Progenitor cell of endocrine pancreas (in vitro differentiated cells): ENCODE measurements around the gene CRADD. TPM values are rescaled to one million over a fixed set of nuclear protein-coding genes. Genes with fewer than 3 reads are reported as not detected.
A peak's percentile ranks its signal among the peaks of the same experiment; 100 is the strongest.

Experiments
- DNase-seq: peaks from one replicate; pipeline ENCODE4 v3.0.0; 2021; ENCODE audit warnings: low spot score; ENCODE audit not compliant: unreplicated experiment
- H3K27ac Mint-ChIP-seq: 2 replicates; pipeline ENCODE4 v1.8.0; 2021; ENCODE audit warnings: mild to moderate bottlenecking, moderate library complexity, mixed read lengths
- H3K27me3 Mint-ChIP-seq: 2 replicates; pipeline ENCODE4 v1.8.0; 2021; ENCODE audit warnings: mixed read lengths
- H3K36me3 Mint-ChIP-seq: 2 replicates; pipeline ENCODE4 v1.8.0; 2022; ENCODE audit warnings: mixed read lengths; ENCODE audit not compliant: insufficient read depth
- H3K4me1 Mint-ChIP-seq: 2 replicates; pipeline ENCODE4 v1.8.0; 2021; ENCODE audit warnings: low read depth, mixed read lengths
- H3K4me3 Mint-ChIP-seq: 2 replicates; pipeline ENCODE4 v1.8.0; 2021; ENCODE audit warnings: low read depth, mild to moderate bottlenecking, moderate library complexity, mixed read lengths
- H3K9me3 Mint-ChIP-seq: 2 replicates; pipeline ENCODE4 v1.8.0; 2021; ENCODE audit warnings: low read depth, mixed read lengths
- CTCF ChIP-seq: fragments of 200-600 bp; sonication (generic); IDR thresholded peaks from one replicate; pipeline ENCODE4 v1.5.0; 2021; ENCODE audit warnings: antibody characterized with exemption, mild to moderate bottlenecking; ENCODE audit not compliant: unreplicated experiment
- total RNA-seq: library from RNA; stranded (reverse); gene quantifications from 2 replicates; pipeline ENCODE4 v1.2.1, GENCODE V29; 2021

Gene CRADD
- total RNA-seq, 1 donor from 2014 or later = 11.7 TPM

GRCh38 chr12:93889516-93890212, 212.5 kb downstream of the CRADD start:
- H3K27ac Mint-ChIP-seq = no peak overlapping the region
- H3K9me3 Mint-ChIP-seq = no peaks in the 10 kb centered on the region
- H3K27me3 Mint-ChIP-seq = peaks cover 5% of the 10 kb centered on the region
- H3K4me1 Mint-ChIP-seq = peaks cover 23% of the 10 kb centered on the region
- no peak for TF ChIP-seq CTCF
- no peak overlapping the region for H3K4me3 Mint-ChIP-seq
- no peak for DNase-seq
- H3K36me3 Mint-ChIP-seq = no peaks in the 10 kb centered on the region

GRCh38 chr12:93892423-93893268, 215.5 kb downstream of the CRADD start:
- Mint-ChIP-seq H3K27ac (peak overlapping the region; percentile 46), H3K4me3 (no peak overlapping the region), H3K4me1 (peaks cover 19% of the 10 kb centered on the region), H3K36me3 (no peaks in the 10 kb centered on the region), H3K27me3 (peaks cover 3% of the 10 kb centered on the region), H3K9me3 (no peaks in the 10 kb centered on the region)
- no peak for DNase-seq
- TF ChIP-seq CTCF = no peak

- H3K27me3 Mint-ChIP-seq = no peaks in the 10 kb centered on the region
- peaks cover 19% of the 10 kb centered on the region for H3K4me1 Mint-ChIP-seq
- H3K36me3 Mint-ChIP-seq = no peaks in the 10 kb centered on the region
- H3K27ac Mint-ChIP-seq = peak overlapping the region; percentile 65
- no peak for DNase-seq
- no peaks in the 10 kb centered on the region for H3K9me3 Mint-ChIP-seq
- TF ChIP-seq CTCF = no peak
- no peak overlapping the region for H3K4me3 Mint-ChIP-seq
These were observed 217.4 kb downstream of the CRADD start for GRCh38 chr12:93894391-93895088.

GRCh38 chr12:93895089-93895445, 217.9 kb downstream of the CRADD start:
- H3K36me3 Mint-ChIP-seq = no peaks in the 10 kb centered on the region
- H3K27me3 Mint-ChIP-seq = no peaks in the 10 kb centered on the region
- no peak overlapping the region for H3K27ac Mint-ChIP-seq
- no peak for TF ChIP-seq CTCF
- H3K9me3 Mint-ChIP-seq = no peaks in the 10 kb centered on the region
- DNase-seq = no peak
- H3K4me1 Mint-ChIP-seq = peaks cover 19% of the 10 kb centered on the region
- no peak overlapping the region for H3K4me3 Mint-ChIP-seq

GRCh38 chr12:93896427-93896826, 219.3 kb downstream of the CRADD start:
- Mint-ChIP-seq H3K9me3 (no peaks in the 10 kb centered on the region), H3K4me1 (peaks cover 19% of the 10 kb centered on the region), H3K27me3 (no peaks in the 10 kb centered on the region), H3K4me3 (no peak overlapping the region), H3K27ac (no peak overlapping the region), H3K36me3 (no peaks in the 10 kb centered on the region)
- DNase-seq = no peak
- peak; percentile 30 for TF ChIP-seq CTCF
